C4-2B (cell line): ENCODE measurements around the gene HOXB8.

Source experiments
- CTCF ChIP-seq: fragments of 450-650 bp; conservative IDR thresholded peaks from 2 replicates; pipeline ENCODE4 v1.5.1; 2017; ENCODE audit warnings: mild to moderate bottlenecking
- ZFX ChIP-seq: fragments of 450-650 bp; IDR thresholded peaks from 2 replicates; pipeline ENCODE4 v1.6.1; 2017

GRCh38 chr17:48634493-48635208 lies 19.6 kb upstream of the HOXB8 start:
- no peak for TF ChIP-seq CTCF
- TF ChIP-seq ZFX, result no peak
